Dendritic cell treated with granulocyte-macrophage colony-stimulating factor and Interleukin-4, amounts not matched to agents 40 ng/mL and 50 ng/mL, for 4 days (primary cell): ENCODE data around the gene C3orf22.

Experiments used
- H3K27ac Mint-ChIP-seq: one replicate; pipeline ENCODE4 v1.8.0; 2022; ENCODE audit warnings: mild to moderate bottlenecking, mixed read lengths
- H3K27me3 Mint-ChIP-seq: one replicate; pipeline ENCODE4 v1.8.0; 2022; ENCODE audit warnings: mild to moderate bottlenecking, mixed read lengths
- H3K36me3 Mint-ChIP-seq: one replicate; pipeline ENCODE4 v1.8.0; 2022; ENCODE audit warnings: low read depth, mixed read lengths
- H3K4me1 Mint-ChIP-seq: one replicate; pipeline ENCODE4 v1.8.0; 2022; ENCODE audit warnings: low read depth, mixed read lengths
- H3K4me3 Mint-ChIP-seq: one replicate; pipeline ENCODE4 v1.8.0; 2022; ENCODE audit warnings: mild to moderate bottlenecking, moderate library complexity, mixed read lengths
- H3K9me3 Mint-ChIP-seq: one replicate; pipeline ENCODE4 v1.8.0; 2022; ENCODE audit warnings: mixed read lengths
- intact Hi-C: fragments of 100-400 bp; cut with micrococcal nuclease; formaldehyde crosslinking; loops from one replicate; pipeline ENCODE4 v1.15.0; 2022

The C3orf22 gene

DNA sequence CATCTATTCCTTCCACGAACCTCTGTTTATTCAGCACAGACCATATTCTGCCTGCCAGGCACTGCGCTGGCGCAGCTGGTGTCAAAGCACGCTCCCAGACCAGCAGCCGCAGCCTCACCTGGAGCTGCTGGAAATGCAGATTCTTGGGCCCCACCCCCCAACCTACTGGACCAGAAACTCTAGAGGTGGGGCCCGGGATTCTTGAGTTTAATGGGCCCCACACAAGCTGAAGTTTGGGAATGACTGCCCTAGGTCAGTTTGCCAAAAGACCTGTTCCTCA lies 27.7 kb downstream of the C3orf22 start:
- H3K4me1 Mint-ChIP-seq: peaks cover 65% of the 10 kb centered on the region
- intact Hi-C loops: no loop called here
- H3K36me3 Mint-ChIP-seq: peaks cover 37% of the 10 kb centered on the region
- H3K9me3 Mint-ChIP-seq: no peaks in the 10 kb centered on the region
- H3K4me3 Mint-ChIP-seq: no peak overlapping the region
- peak overlapping the region; percentile 97 for H3K27ac Mint-ChIP-seq
- H3K27me3 Mint-ChIP-seq: no peaks in the 10 kb centered on the region

DNA sequence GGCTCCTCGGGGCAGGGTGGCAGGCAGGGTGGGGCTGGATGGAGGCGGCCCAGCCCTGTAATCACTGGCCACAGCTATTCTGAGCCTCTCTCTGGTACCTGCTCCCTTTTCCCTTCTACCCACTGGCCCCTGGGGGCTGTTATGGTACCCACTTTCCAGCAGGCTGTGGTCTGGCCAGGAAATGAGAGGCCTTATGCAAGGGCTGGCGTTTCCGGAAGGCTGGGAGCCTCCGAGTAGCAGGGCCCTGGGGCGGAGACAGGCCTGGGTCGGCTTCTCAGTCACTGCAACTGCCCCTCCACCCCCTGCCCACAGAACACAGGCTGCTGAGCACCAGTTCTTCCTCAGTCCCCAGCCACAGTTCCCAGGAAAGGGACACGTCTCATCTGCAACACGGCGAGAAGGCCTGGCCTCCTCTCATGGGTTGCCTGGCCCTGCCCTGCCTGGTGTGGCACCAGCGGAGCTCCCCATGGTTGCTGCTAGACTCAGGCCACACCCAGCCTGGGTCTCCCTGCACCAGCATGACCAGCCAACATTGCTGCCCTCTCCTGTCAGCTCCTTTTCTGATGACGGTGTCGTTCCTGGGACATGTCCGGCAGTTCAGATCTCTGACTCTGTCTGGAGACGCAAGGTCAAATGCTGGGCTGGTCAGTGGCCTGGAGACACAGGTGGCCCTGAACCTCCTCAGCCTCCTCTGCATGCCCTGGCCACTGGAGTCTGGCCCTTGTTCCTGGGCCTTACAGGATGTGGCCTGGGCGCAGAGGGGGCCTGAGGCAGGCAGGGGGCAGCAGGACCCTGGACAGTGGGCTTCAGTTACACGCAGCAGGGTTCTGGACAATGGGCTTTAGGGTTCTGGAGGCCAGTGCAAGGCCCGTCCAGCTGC lies 28.3 kb downstream of the C3orf22 start:
- Mint-ChIP-seq H3K4me1 (peaks cover 71% of the 10 kb centered on the region), H3K4me3 (peak overlapping the region; percentile 47), H3K36me3 (peaks cover 37% of the 10 kb centered on the region), H3K27ac (peak overlapping the region; percentile 97), H3K9me3 (no peaks in the 10 kb centered on the region), H3K27me3 (no peaks in the 10 kb centered on the region)
- intact Hi-C loops: no loop called here

DNA sequence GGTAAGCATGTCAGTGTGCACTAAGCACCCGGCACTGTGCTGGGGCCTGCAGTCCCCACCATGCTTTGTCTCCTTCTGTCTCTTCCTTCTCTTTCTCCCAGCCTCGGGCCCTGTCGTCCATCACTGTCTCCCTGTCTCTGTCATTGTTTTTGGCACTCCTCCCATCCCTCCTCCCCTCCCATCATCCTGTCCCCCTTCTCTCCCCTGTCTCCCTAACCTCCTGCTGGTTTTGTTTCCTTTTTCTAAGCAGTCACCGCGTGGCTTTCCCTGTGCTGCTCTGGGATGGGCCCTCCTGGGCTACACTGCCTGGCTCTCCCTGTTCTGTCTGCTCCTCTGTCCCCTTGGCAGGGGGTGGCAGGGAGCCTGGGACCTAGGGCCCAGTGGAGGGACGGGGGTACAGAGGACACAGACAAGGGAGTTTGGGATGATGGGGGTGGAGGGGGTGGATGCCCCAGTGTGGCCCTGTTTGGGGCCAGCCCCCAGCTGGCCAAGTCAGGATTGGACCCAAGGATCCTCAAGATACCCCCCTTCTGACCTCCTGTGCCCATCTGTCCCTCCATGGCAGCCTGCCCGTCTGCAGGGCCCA lies 29.1 kb downstream of the C3orf22 start:
- peaks cover 37% of the 10 kb centered on the region for H3K36me3 Mint-ChIP-seq
- no peaks in the 10 kb centered on the region for H3K27me3 Mint-ChIP-seq
- peak overlapping the region; percentile 97 for H3K27ac Mint-ChIP-seq
- intact Hi-C loops: loop anchor here (10.0 kb wide), 2 partner anchors 445 to 1015 kb away; no protein-coding TSS in a partner anchor
- peak overlapping the region; percentile 66 for H3K4me3 Mint-ChIP-seq
- H3K4me1 Mint-ChIP-seq: peaks cover 78% of the 10 kb centered on the region
- H3K9me3 Mint-ChIP-seq: no peaks in the 10 kb centered on the region

DNA sequence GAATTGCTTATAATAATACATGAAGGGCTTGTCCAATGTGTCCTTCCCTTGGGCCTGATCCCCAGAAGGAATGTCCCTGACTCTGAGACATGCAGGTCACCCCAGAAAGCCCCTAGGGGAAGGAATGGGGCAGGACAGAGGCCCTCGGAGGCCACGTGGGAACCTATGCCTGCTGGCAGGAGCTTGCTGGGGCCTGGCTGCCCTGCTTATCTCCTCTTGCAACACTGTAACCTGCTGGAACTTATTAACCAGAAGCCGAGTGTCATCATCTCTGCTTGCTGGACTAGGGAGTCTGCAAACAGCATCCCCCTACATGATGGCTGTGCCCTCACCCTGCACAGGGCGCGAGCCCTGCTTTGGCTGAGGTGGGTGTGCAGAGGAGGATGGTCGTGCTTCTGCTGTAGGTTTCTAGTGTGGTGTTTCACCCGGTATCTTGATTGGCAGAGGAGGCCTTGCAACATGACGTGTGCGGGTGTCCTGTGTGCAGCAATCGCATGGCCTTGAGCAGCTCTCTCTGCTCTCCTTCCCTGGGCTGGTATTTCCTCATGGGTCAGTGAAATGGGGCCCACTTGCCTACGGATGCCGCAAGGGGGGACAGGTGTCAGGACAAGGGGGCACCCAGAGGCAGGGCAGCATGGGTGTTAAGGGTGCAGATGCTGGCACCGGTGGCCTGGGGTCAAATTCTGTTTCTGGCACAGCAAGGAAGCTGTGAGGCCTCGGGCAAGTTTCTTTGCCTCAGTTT lies 29.8 kb downstream of the C3orf22 start:
- Mint-ChIP-seq H3K27ac (peak overlapping the region; percentile 97), H3K9me3 (no peaks in the 10 kb centered on the region), H3K4me1 (peaks cover 72% of the 10 kb centered on the region), H3K36me3 (peaks cover 36% of the 10 kb centered on the region), H3K27me3 (no peaks in the 10 kb centered on the region), H3K4me3 (no peak overlapping the region)
- intact Hi-C loops: loop anchor here (10.0 kb wide), 2 partner anchors 446 to 1016 kb away; no protein-coding TSS in a partner anchor

DNA sequence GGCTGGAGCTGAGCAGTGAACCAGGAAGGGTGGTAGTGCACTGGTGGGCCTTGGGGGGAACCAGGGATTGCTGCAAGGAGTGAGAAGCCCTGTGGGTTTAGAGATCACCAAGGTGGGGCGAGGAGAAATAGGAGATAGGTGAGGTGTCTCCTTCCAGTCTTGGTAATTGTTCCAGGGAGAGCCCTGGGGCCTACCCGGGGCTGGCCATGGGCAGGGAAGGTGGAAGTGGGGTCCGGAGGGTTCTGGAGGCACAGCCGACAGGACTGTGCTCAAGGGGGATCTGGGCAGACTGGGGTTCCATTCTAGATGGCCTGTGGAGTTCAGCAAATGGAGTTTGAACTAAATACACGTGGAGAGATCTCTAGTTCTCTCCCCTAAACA lies 30.3 kb downstream of the C3orf22 start:
- H3K4me1 Mint-ChIP-seq: peaks cover 71% of the 10 kb centered on the region
- peaks cover 36% of the 10 kb centered on the region for H3K36me3 Mint-ChIP-seq
- H3K9me3 Mint-ChIP-seq: no peaks in the 10 kb centered on the region
- no peaks in the 10 kb centered on the region for H3K27me3 Mint-ChIP-seq
- H3K27ac Mint-ChIP-seq: peak overlapping the region; percentile 97
- intact Hi-C loops: loop anchor here (10.0 kb wide), 2 partner anchors 446 to 1016 kb away; no protein-coding TSS in a partner anchor
- H3K4me3 Mint-ChIP-seq: peak overlapping the region; percentile 34

DNA sequence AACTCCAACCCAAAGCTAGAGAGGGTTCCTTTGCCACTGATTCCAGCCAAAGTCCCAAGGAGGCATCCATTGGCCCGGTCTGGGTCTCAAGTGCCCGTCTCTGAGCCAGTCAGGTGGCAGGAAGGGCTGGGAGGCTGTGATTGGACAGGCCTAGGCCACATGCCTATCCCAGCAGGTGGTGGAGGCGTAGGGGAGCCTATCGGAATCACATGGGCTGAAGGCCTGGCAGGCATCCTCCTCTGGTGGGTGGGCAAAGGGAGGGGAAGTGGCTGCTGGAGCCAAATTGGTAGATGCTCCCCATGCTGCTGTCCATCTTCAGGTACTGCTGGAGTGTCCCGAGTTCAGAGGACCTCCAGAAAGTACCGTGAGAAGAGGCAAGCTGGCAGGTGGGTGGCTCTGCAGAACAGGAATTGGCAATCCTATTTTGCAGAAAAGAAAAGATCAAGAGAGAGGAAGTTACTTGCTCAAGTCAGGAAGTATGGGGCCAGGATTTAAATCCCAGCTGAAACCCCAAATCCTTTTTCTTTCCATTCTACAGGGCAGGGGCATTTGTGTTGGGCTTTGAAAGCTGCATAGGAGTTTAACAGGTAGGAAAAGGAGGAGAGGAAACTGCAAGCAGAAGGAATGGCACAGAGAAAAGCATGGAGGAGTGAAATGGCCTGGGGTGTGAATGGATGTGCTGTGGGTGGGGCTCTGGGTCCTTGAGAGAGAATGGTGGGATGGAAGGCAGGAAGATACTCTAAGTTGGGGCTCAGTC lies 31.1 kb downstream of the C3orf22 start:
- Mint-ChIP-seq H3K4me3 (peak overlapping the region; percentile 20), H3K36me3 (peaks cover 36% of the 10 kb centered on the region), H3K9me3 (no peaks in the 10 kb centered on the region), H3K4me1 (peaks cover 74% of the 10 kb centered on the region), H3K27me3 (no peaks in the 10 kb centered on the region), H3K27ac (peak overlapping the region; percentile 97)
- intact Hi-C loops: loop anchor here (10.0 kb wide), 2 partner anchors 447 to 1017 kb away; no protein-coding TSS in a partner anchor

DNA sequence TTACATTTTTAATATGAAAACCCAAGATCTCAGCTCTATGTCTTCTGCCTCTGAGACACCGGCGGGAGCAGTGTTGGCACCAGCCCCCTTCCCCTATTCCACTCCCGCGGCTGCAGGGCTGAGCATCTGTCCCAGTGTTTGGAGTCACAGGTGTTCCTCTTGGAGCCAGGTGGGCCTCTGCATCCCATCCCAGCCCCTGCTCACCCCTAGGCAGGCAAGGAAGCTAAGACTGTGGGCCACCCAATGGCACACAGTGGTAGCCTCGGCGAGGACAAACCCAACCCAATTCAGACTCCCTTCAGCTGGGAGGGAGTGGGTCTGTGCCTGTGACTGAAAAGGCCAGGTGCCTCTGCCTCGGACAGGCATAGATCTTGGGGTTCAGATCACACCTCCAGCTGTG lies 31.7 kb downstream of the C3orf22 start:
- no peaks in the 10 kb centered on the region for H3K9me3 Mint-ChIP-seq
- no peaks in the 10 kb centered on the region for H3K27me3 Mint-ChIP-seq
- intact Hi-C loops: loop anchor here (10.0 kb wide), 2 partner anchors 448 to 1018 kb away; no protein-coding TSS in a partner anchor
- peaks cover 80% of the 10 kb centered on the region for H3K4me1 Mint-ChIP-seq
- peak overlapping the region; percentile 97 for H3K27ac Mint-ChIP-seq
- H3K4me3 Mint-ChIP-seq: peak overlapping the region; percentile 20
- H3K36me3 Mint-ChIP-seq: peaks cover 36% of the 10 kb centered on the region

DNA sequence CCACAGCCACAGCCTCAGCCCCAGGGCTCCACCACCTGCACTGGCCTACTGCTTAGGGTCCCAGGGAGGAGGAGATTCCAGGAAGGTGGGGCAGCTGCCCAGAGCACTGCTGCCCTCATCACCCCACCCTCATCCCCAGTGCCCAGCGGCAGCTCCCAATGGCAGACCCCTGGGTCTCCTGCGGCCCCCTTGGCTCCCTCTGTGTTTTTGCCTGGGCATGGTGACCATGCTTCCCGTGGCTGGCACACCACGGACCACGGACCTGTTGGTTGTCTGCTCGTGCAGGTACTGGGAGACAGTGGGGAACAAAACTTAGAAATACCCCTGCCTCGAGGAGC lies 32.1 kb downstream of the C3orf22 start:
- intact Hi-C loops: loop anchor here (10.0 kb wide), 2 partner anchors 448 to 1018 kb away; no protein-coding TSS in a partner anchor

DNA sequence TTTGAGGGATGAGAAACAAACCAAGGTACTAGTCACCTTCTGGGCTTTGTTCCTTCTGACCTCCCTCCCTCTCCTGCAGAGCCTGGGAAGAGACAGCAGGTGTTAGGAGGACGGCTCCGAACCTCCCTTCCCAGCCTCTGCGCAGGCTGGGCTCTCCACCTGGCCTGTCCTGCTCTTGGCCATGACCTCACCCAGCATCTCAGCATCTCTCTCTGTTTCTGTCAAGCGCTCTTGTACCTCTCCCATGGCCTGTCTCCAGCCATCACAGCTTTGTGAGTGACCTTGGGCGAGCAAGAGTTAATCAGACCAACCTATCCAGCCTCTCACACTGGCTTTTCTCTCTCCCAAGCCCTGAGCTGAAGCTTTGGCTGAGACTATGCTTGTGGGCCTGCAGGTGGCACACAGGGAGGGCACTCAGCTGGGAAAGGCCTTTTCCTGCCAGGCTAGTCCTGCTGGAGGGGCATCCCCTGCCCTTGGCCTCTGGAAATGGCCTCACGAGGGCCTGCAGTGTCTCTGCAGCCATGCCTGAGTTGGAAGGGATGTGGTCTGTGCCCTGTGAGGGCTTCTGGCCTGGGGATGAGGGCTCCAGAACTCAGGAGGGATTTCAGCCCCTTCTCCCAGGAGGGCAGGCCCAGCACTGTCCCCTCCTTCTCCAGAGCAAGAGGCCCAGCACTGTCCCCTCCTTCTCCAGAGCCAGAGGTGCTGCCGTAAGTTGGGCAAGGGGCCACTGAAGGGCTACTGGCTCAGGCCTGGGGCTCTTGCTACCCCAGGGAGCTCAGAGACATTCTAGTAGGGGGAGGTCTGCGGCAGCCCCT lies 32.7 kb downstream of the C3orf22 start:
- no peaks in the 10 kb centered on the region for H3K9me3 Mint-ChIP-seq
- intact Hi-C loops: loop anchor here (10.0 kb wide), 2 partner anchors 449 to 1019 kb away; no protein-coding TSS in a partner anchor
- H3K27me3 Mint-ChIP-seq: no peaks in the 10 kb centered on the region
- peaks cover 36% of the 10 kb centered on the region for H3K36me3 Mint-ChIP-seq
- H3K27ac Mint-ChIP-seq: peak overlapping the region; percentile 97
- peaks cover 81% of the 10 kb centered on the region for H3K4me1 Mint-ChIP-seq
- peak overlapping the region; percentile 84 for H3K4me3 Mint-ChIP-seq

More for the DNA sequence above, 32.1 kb downstream of the C3orf22 start:
- no peaks in the 10 kb centered on the region for H3K9me3 Mint-ChIP-seq
- H3K27me3 Mint-ChIP-seq: no peaks in the 10 kb centered on the region
- peaks cover 83% of the 10 kb centered on the region for H3K4me1 Mint-ChIP-seq
- peaks cover 36% of the 10 kb centered on the region for H3K36me3 Mint-ChIP-seq
- peak overlapping the region; percentile 97 for H3K27ac Mint-ChIP-seq
- no peak overlapping the region for H3K4me3 Mint-ChIP-seq

DNA sequence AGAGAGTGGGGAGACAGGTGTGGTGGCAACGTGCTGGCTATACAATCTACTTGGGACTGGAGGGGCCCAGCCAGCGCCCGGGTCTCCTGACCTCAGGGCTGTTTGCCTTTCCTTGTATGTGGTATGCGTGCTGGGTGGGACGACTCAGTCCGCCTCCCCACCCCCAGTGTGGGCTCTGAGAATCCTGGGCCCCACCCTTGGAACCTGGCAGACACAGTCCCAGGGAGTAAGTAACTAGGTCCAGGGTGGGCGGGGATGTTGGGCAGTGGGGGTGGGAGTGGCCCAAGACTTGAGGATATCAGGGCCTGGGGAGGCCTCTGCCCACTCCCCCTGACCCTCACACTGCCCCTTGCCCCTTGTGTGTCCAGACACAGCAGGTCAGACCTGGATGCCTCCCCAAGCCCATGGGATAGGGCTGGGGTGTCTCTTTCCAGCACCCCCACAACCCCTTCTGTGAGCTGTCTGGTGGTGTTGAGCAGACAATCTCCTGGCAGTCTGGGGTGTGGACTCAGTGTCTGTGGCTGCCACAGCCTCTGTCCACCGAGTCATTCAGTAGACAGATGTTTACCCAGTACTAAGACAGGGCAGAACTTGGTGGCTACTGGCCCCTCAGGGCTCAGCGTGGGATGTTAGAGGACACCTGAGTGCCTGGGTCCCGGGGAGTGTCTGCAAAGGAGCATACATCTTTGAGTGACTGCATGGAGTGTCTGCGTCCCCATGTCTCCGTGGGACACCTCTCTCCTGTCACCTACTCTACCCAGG lies 33.5 kb downstream of the C3orf22 start:
- Mint-ChIP-seq H3K27me3 (no peaks in the 10 kb centered on the region), H3K4me3 (peak overlapping the region; percentile 84)
- intact Hi-C loops: loop anchor here (10.0 kb wide), 2 partner anchors 450 to 1020 kb away; no protein-coding TSS in a partner anchor

DNA sequence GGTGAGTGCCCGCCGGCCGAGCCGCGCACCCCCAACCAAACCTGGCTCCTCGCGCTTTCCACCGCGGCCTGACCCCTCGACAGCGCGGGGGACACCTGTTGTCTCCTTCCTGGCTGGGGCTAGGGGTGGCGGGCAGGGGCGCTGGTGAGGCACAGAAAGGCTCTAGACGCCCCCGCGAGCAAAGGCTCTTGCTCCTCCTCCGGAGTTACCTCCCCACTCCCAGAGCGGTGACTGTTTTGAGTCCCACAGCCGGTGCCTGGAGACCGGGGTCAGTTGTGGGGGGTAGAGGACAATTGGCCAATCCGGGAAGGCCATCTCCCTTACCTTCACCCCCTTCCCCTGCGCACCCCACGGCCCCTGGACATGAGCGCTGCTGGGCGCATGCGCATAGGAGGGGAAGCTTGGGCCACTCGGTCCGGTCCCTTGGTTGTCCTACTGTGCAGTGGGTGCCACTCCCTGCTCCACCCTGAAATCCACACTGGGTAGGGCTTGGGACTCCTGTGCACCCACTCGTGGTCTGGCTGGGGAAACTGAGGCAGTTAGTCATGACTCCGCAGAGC lies 34.2 kb downstream of the C3orf22 start:
- Mint-ChIP-seq H3K36me3 (peaks cover 36% of the 10 kb centered on the region), H3K27me3 (no peaks in the 10 kb centered on the region), H3K27ac (peak overlapping the region; percentile 97), H3K4me1 (peaks cover 66% of the 10 kb centered on the region), H3K4me3 (peak overlapping the region; percentile 84), H3K9me3 (no peaks in the 10 kb centered on the region)
- intact Hi-C loops: loop anchor here (5.0 to 10.0 kb wide), 4 partner anchors 93 to 1020 kb away; partner anchors contain the start of gene TXNRD3

More for the DNA sequence above, 33.5 kb downstream of the C3orf22 start:
- Mint-ChIP-seq H3K27ac (peak overlapping the region; percentile 97), H3K4me1 (peaks cover 73% of the 10 kb centered on the region), H3K9me3 (no peaks in the 10 kb centered on the region), H3K36me3 (peaks cover 36% of the 10 kb centered on the region)
